Cardiac atrium fibroblast (primary cell): ENCODE data around the gene COX4I2. TPM values are rescaled to one million over a fixed set of nuclear protein-coding genes. Genes with fewer than 3 reads are reported as not detected.

Experiments used
- total RNA-seq: library from RNA; depleted of rRNA; stranded (reverse); fragments of >200 nt; gene quantifications from 2 replicates; pipeline ENCODE4 v1.2.3, GENCODE V29; 2015

The COX4I2 gene
- not detected in 2 replicates for total RNA-seq

GRCh38 chr20:31637660-31638059 lies at the start of gene COX4I2:
COX4I2 (plus strand) TSS chr20:31637912; CDS start chr20:31639018, 1,106 bp downstream.

GRCh38 chr20:31605031-31605901 lies 32.4 kb upstream of the COX4I2 start, which contains the start of gene ID1:
ID1 (plus strand) TSS chr20:31605289; CDS start chr20:31605388, 99 bp downstream.

Other genes starting within 250 kb of the COX4I2 start
- not detected in 2 replicates for gene DEFB119, start 247.3 kb upstream of the COX4I2 start, total RNA-seq
- not detected in 2 replicates for gene DEFB121, start 231.7 kb upstream of the COX4I2 start, total RNA-seq
- gene DEFB123, start 197.3 kb upstream of the COX4I2 start, total RNA-seq = not detected in 2 replicates
- not detected in 2 replicates for gene DEFB124, start 162.8 kb upstream of the COX4I2 start, total RNA-seq
- 2.8 and 3.4 TPM in 2 replicates for gene REM1, start 162.6 kb upstream of the COX4I2 start, total RNA-seq
- 104 and 139 TPM in 2 replicates for gene HM13, start 123.5 kb upstream of the COX4I2 start, total RNA-seq
- 759 and 813 TPM in 2 replicates for gene ID1, start 32.6 kb upstream of the COX4I2 start, total RNA-seq
- gene BCL2L1, start 85.0 kb downstream of the COX4I2 start, total RNA-seq = 127 and 128 TPM in 2 replicates
- 20.9 and 26.4 TPM in 2 replicates for gene TPX2, start 101.4 kb downstream of the COX4I2 start, total RNA-seq
- under 0.01 TPM in 1 of 2 replicates, not detected in the other for gene MYLK2, start 181.4 kb downstream of the COX4I2 start, total RNA-seq
- 1.5 TPM in 1 of 2 replicates, not detected in the other for gene FOXS1, start 207.7 kb downstream of the COX4I2 start, total RNA-seq
- gene DUSP15, start 232.6 kb downstream of the COX4I2 start, total RNA-seq = 0.49 TPM in 1 of 2 replicates, not detected in the other
- gene TTLL9, start 232.7 kb downstream of the COX4I2 start, total RNA-seq = 0.18 TPM in 1 of 2 replicates, not detected in the other